HG03066 (cell line): Measurements from ENCODE around the gene PLCH1.
A peak's percentile ranks its signal among the peaks of the same experiment; 100 is the strongest.

Source experiments
- ATAC-seq: cut with Tn5 transposase; IDR thresholded peaks from one replicate; pipeline ENCODE4 v1.9.1; 2021; ENCODE audit warnings: low read depth; ENCODE audit not compliant: unreplicated experiment

Gene PLCH1

GRCh38 chr3:155560135-155560534 lies 184.7 kb downstream of the PLCH1 start:
- no peak for ATAC-seq

- ATAC-seq: no peak
Measured at GRCh38 chr3:155556531-155556930, 188.3 kb downstream of the PLCH1 start.

DNA sequence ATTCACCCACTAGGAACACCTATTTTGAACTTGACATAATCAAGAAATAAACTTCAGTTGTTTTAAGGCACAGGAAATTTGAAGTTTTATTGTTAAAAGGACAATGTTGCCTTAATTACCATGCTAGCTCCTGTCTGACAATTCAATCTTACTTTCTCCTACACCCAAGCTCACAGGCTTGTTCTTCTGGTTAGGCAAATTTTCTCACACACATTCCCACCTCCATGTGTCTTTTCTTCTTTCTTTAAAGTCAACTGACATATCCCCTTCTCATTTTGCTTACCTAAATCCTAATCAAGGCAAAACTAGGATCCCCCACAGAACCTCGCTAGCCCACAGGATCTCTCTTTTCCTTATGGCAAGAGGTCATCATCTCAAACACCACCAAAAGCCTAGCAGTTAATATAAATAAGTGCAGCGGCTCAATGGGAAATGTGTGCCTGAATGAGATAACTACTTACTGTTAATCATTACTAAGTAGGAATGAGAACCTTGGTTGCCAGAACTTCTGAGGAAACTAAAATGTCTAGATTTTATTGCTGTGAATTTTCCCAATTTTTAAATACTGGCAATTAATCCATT lies 189.3 kb downstream of the PLCH1 start:
- peak; percentile 3 for ATAC-seq

DNA sequence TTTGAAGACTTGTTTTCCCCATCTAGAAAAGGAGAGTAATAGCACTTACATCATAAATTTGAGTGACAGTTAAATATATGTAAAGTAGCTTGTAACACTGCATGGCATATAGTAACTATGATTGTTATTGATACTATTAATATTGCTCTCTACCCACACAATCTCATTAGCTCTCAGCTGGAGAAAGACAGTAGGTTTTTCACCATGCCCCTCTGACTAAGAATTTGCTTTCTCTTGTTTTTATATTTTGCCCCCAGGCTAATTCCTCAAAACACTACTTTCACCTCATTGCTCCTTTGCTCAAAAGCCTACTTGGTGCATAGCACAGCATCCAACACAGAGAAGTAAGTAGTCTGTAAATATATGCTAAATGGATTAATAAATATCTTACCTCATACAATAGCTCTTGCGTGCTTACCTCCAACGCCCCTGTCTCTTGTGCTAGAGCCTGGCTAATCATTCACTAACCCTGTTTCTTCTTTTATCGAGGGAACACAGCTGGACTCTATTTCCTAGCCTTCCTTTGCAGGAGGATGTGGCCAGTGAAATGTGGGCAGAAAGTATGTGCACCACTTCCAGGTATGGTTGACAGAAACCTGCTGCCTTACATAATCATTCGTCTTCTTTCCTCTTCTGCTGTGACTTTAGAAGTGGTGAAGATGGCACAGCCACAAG lies 190.0 kb downstream of the PLCH1 start:
- ATAC-seq: peak; percentile 76

DNA sequence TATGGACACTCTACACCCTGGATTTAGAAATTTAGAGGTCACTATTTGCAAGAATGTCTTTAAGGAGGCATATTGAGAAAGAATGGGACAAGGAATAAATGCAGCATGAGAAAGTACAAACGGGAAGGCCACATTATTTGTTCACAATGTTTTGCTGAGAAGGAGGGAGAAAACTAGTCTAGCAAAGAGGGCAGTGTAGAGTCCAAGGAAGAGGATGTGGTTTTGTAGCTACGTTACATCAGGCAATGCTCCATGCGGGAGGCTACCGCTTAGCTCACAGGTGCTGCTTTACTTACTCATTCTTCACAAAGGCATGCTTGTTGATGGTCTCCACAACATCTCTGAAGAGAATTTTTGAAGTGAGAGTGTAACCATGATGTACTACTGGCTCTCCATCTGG lies 191.1 kb downstream of the PLCH1 start:
- ATAC-seq: no peak

DNA sequence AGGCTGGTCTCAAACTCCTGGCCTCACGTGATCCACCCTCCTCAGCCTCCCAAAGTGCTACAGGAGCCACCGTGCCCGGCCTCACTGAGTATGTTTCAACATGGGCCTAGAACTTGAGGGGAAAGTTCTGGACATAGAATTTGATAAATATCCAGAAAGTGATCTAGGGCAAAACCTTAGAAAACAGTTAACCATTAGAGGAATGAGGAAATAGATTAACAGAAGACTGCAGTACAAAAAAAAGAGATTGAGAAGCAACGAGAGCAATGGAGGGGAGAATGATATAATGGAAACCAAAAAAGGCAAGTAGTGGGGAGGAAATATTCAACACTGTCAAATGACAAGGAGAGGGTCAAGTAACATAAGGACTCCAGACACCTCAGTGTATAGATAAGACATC lies 191.5 kb downstream of the PLCH1 start:
- no peak for ATAC-seq

GRCh38 chr3:155550391-155550790 lies 194.5 kb downstream of the PLCH1 start:
- no peak for ATAC-seq

- peak; percentile 88 for ATAC-seq
Measured at GRCh38 chr3:155549087-155549486, 195.8 kb downstream of the PLCH1 start.

GRCh38 chr3:155548195-155548594 lies 196.7 kb downstream of the PLCH1 start:
- no peak for ATAC-seq

DNA sequence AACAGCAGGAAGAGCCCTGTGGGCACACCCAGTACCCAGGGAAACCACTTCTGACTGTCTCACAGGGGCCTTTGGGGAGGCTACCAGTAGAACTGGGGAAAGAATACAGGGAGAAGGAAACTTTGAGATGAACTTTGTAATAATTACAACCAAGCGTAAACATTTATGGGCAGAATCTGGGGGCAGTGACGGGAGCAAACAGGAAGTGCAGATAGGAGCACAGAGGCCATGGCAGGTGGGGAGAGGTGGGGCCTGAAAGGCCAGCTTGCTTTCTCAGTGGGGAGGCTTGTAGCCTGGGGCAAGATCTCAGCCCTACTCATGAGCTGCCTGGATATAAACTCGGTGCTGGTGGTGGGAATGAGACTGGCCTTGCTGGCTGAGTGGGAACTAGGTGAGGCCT lies 209.8 kb downstream of the PLCH1 start:
- no peak for ATAC-seq

DNA sequence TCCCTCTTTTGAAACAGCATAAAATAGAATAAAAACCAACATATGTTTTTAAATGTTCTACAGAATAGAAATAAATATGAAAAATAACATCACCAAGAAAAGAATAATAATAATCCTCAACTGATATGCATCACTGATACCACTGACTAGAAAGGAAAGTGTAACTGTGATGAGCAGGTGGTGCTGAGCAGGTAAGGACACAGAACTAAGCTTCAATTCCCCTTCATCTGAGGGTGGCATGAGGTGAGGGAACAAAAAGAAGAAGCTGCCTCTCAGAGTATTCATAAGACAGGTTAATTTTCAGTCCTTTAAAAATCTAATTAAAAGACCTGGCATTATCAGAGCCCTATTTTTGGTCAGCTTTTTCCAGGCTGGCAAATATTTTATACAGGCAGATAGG lies 216.3 kb downstream of the PLCH1 start:
- no peak for ATAC-seq

- ATAC-seq: no peak
Measured at GRCh38 chr3:155525324-155525833, 219.5 kb downstream of the PLCH1 start.

DNA sequence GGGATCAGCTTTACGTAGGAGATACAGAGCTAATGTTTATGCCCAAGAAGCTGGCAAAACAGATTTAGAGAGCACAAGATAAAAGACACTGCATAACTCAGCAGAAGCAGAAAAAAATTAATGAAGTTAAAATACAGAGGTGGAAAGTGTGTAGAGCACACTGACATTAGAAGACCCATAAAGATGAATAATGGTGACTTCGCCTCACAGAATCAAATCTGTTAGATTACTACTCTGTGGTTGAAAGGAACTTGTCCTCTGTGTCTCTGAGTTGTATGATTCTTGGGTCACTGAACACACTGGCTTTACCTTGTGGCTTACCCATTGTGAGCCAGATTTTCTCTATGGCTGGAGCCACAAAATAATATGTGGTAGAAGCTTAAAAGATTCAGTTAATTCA lies 224.4 kb downstream of the PLCH1 start:
- ATAC-seq: no peak

GRCh38 chr3:155519078-155519477 lies 225.8 kb downstream of the PLCH1 start:
- ATAC-seq: no peak

- no peak for ATAC-seq
Measured at GRCh38 chr3:155517903-155518302, 227.0 kb downstream of the PLCH1 start.

DNA sequence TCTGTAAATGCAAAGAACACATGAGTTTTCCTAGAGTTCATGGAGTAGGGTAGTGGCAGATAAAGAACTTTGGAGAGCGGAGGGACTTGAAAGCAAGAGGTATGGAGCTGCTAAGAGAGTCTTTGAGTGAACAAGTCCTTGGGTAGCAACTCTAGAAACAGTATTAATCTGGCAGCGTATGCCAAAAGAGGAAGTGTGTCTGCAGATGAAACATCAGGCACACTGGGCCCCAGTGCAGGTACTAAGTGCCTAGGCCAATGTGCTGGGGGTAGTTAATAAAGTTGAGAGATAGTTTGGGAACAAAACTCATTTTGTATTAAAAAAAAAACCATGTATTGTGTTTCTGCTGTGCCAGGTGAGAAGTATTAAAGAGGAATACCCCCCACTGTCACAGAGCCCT lies 228.4 kb downstream of the PLCH1 start:
- no peak for ATAC-seq

DNA sequence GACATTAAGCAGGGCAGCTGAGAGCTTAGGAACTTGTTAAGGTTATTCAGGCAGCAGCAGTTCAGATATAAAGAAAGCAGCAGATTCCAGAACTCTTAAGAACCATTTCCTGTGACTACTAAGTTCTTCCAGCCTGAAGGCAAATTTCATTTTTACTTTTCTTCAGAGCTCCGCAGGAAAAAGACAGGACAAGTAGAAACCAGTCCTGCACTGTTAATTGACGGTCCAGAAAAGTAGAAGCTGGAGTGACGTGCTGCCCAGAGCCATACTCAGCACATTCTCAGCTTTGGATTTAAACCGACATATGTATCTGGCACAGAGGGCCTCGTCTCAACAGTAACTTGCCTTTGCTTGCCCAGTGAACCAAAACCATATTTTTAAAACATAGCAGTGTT lies 232.0 kb downstream of the PLCH1 start:
- ATAC-seq: no peak

DNA sequence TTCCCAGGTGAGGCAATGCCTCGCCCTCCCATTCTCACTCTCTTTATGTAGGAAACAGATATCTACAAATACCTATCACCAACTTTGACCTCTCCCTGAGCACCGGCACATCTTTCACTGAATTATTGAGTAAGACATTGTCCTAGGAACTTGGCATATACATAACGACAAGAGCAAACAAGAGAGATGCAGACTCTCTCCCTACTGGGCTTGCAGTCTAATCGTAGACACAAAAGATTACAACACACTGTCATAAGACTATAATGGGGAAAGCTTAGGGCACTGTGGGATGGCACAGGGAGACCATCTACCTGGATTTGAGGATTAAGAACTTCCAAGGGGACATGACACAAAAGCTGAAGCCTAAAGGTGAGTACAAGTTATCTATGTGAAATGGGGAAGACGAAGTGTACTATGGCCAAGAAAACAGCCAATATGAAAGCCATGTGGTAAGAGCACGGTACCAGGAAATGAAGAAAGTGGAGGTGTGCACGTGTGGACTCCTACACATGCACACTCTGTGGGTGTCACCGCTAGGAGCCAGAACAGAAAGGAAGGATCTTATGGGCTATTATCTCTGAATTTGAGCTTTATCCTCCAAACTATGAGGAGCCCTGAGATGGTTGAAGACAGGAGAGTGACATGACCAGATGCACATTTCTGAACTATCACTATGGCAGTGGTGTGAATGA lies 232.6 kb downstream of the PLCH1 start:
- no peak for ATAC-seq

- no peak for ATAC-seq
Measured at GRCh38 chr3:155504682-155505081, 240.2 kb downstream of the PLCH1 start.

GRCh38 chr3:155502630-155503029 lies 242.2 kb downstream of the PLCH1 start:
- ATAC-seq: no peak

DNA sequence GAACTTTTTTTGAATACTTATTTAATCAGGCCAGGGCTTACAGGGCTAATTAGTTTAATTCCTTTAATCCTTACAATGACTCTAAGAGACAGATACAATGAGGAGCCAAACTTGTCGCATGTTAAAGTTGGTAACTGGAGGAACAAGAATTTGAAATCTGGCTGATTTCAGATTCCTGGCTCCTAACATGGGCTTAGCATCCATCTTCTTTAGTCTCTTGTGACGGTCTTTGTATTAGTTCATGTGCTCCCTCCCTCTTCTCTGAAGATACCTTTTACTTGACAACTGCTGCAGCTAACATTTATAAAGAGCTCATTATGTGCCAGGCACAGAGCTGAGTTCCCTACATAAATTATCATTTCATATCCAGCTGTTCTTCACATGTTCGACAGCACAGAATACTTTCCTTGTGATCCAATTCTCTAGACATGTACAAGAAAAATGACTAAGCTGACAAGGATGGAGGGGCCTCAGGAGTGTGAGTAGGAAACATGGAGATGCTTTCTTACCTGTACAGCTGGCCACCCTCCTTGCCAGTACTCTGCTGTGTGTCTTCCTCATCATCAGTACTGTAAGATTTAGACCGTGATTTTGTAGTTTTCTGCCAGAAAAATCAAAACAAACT lies 244.6 kb downstream of the PLCH1 start:
- ATAC-seq: no peak
